ENCODE data around the gene RPL39L. TPM values are rescaled to one million over a fixed set of nuclear protein-coding genes. Genes with fewer than 3 reads are reported as not detected.
A peak's percentile ranks its signal among the peaks of the same experiment; 100 is the strongest.

Gene RPL39L
- total and polyA plus RNA-seq, 9 donors = 0.99 to 8.5 (median 4.0) TPM

DNA sequence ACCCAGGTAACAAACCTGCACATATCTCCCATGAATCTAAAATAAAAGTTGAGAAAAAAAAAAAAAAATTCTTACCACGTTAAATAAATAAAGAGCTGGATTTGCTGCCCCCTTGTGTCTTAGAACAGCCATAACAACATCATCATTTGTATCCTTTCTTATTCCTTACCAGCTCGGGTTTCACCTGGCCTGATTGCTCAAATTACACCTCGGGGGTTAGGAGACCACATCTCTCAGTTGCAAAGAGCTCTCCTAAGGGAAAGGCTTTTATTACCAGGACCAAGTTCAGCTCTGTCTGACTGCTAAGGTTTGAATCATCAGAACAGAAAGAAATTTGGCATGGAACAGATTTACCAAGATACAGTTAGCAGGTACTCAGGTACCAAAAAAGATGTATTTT, 25.8 kb upstream of the RPL39L start:
- Histone ChIP-seq H3K36me3 (no peaks in the 10 kb centered on the region), H3K4me3 (no peak overlapping the region), H3K9me3 (no peaks in the 10 kb centered on the region), H3K4me1 (ENCODE audit: insufficient read depth) (peaks cover 1% of the 10 kb centered on the region), H3K27ac (no peak overlapping the region), H3K27me3 (no peaks in the 10 kb centered on the region)
- WGBS, 3 donors = 0 to 1% (median 0%) methylated on average over 3 of the region's 3 CpGs
- peak in 1 of 5 donors; percentile 19 for DNase-seq
- TF ChIP-seq POLR2A (IDR thresholded peaks at IDR 0.05) (no peak), CTCF (IDR thresholded peaks at IDR 0.05) (peak; percentile 27 to 37 (median 27))
- intact Hi-C loops (cut with DNase I) = loop anchor here in 2 of 4 donors (10.0 kb wide), 2 partner anchors 310 to 550 kb away; partner anchors contain the start of gene AHSG (in 2 of the 2)

- DNase-seq = no peak
- intact Hi-C loops (cut with DNase I) = loop anchor here in 3 of 4 donors (5.0 to 10.0 kb wide), 3 partner anchors 308 to 548 kb away; partner anchors contain the start of gene AHSG (in 2 of the 3)
Measured at GRCh38 chr3:187162265-187162953, 23.1 kb upstream of the RPL39L start.

DNA sequence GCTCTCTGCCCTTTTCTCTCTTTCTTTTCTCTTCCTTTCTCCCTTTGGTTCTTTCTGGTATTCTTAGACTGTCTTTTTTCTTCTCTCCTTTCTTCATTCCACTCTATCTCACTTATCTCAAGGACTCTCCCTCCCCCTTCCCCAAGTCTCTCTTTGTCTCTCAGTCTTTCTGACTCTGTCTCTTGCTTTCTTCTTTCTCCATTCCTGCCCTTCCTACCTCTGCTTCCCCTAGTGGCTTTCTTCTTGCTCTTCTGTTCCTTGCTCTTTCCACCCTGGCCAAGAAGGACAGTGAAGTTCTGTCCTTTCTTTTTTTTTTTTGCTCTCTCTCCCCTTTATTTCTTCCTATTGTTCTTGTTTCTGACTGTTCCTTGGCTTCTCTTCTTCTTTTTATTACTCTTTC, 22.3 kb upstream of the RPL39L start:
- no peak for TF ChIP-seq CTCF (IDR thresholded peaks at IDR 0.05)
- no peak for TF ChIP-seq POLR2A (IDR thresholded peaks at IDR 0.05)
- TF ChIP-seq EP300 (IDR thresholded peaks at IDR 0.05) = no peak
- intact Hi-C loops (cut with DNase I) = loop anchor here in 3 of 4 donors (5.0 to 10.0 kb wide), 3 partner anchors 307 to 547 kb away; partner anchors contain the start of gene AHSG (in 2 of the 3)

More at GRCh38 chr3:187162265-187162953, 23.1 kb upstream of the RPL39L start:
- no peak overlapping the region for H3K27ac ChIP-seq
- no peaks in the 10 kb centered on the region for H3K36me3 ChIP-seq
- H3K27me3 ChIP-seq = no peaks in the 10 kb centered on the region
- no peaks in the 10 kb centered on the region for H3K9me3 ChIP-seq
- no peak overlapping the region for H3K4me3 ChIP-seq
- WGBS, 3 donors = 58 to 67% (median 63%) methylated on average over 6 of the region's 6 CpGs
- TF ChIP-seq EP300 (IDR thresholded peaks at IDR 0.05) (no peak), POLR2A (IDR thresholded peaks at IDR 0.05) (no peak), CTCF (IDR thresholded peaks at IDR 0.05) (no peak)
- H3K4me1 ChIP-seq (ENCODE audit: insufficient read depth) = no peaks in the 10 kb centered on the region

DNA sequence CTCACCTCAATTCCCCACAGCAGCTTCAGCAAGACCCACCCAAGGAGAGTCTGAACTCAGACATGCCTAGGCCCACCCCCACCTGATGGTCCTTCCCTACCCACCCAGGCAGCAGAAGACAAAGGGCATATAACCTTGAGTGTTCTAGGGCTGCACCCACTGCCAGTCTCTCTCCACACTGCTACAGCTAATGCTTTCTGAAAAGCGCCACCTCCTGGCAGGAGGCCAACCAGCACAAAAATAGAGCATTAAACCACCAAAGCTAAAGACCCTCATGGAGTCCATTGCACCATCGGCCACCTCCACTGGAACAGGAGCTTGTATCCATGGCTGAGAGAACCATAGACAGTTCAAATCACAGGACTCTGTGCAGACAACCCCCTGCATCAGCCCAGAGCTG, 11.3 kb upstream of the RPL39L start:
- WGBS, 3 donors = 83 to 94% (median 86%) methylated on average over 2 of the region's 2 CpGs
- Histone ChIP-seq H3K4me1 (ENCODE audit: insufficient read depth) (no peaks in the 10 kb centered on the region), H3K27ac (no peak overlapping the region), H3K36me3 (no peaks in the 10 kb centered on the region), H3K27me3 (no peaks in the 10 kb centered on the region), H3K4me3 (no peak overlapping the region), H3K9me3 (no peaks in the 10 kb centered on the region)
- intact Hi-C loops (cut with DNase I) = no loop called here
- no peak for DNase-seq
- TF ChIP-seq POLR2A (IDR thresholded peaks at IDR 0.05) (no peak), CTCF (IDR thresholded peaks at IDR 0.05) (no peak), EP300 (IDR thresholded peaks at IDR 0.05) (no peak)

More for the DNA sequence above, 22.3 kb upstream of the RPL39L start:
- H3K4me1 ChIP-seq (ENCODE audit: insufficient read depth) = no peaks in the 10 kb centered on the region
- H3K36me3 ChIP-seq = no peaks in the 10 kb centered on the region
- no peak overlapping the region for H3K4me3 ChIP-seq
- no peaks in the 10 kb centered on the region for H3K27me3 ChIP-seq
- no peak for DNase-seq
- H3K27ac ChIP-seq = no peak overlapping the region
- no peaks in the 10 kb centered on the region for H3K9me3 ChIP-seq
